Nephron progenitor cell (in vitro differentiated cells): Measurements from ENCODE around the gene CRAMP1.

Experiments
- DNase-seq: peaks from one replicate; pipeline ENCODE4 v3.0.0; 2021
- H3K27ac Mint-ChIP-seq: 2 replicates; pipeline ENCODE4 v1.8.0; 2021; ENCODE audit warnings: mild to moderate bottlenecking, moderate library complexity, mixed read lengths
- H3K27me3 Mint-ChIP-seq: 2 replicates; pipeline ENCODE4 v1.8.0; 2021; ENCODE audit warnings: mild to moderate bottlenecking, low read depth, mixed read lengths; ENCODE audit not compliant: poor library complexity
- H3K36me3 Mint-ChIP-seq: 2 replicates; pipeline ENCODE4 v1.8.0; 2021; ENCODE audit warnings: low read depth, mixed read lengths
- H3K4me1 Mint-ChIP-seq: 2 replicates; pipeline ENCODE4 v1.8.0; 2021; ENCODE audit warnings: mixed read lengths
- H3K4me3 Mint-ChIP-seq: 2 replicates; pipeline ENCODE4 v1.8.0; 2021; ENCODE audit warnings: mild to moderate bottlenecking, moderate library complexity, mixed read lengths
- H3K9me3 Mint-ChIP-seq: 2 replicates; pipeline ENCODE4 v1.8.0; 2021; ENCODE audit warnings: mild to moderate bottlenecking, moderate library complexity, mixed read lengths
- CTCF ChIP-seq: fragments of 200-600 bp; sonication (generic); IDR thresholded peaks from 2 replicates; pipeline ENCODE4 v1.5.0; 2021; ENCODE audit warnings: antibody characterized with exemption

CRAMP1 gene

GRCh38 chr16:1571012-1571671 is 41.0 kb upstream of the CRAMP1 start:
- H3K27ac Mint-ChIP-seq, result no peak overlapping the region
- peaks cover 28% of the 10 kb centered on the region for H3K36me3 Mint-ChIP-seq
- H3K9me3 Mint-ChIP-seq, result no peaks in the 10 kb centered on the region
- no peak for TF ChIP-seq CTCF
- H3K4me3 Mint-ChIP-seq, result no peak overlapping the region
- no peaks in the 10 kb centered on the region for H3K27me3 Mint-ChIP-seq
- H3K4me1 Mint-ChIP-seq, result no peaks in the 10 kb centered on the region
- DNase-seq, result no peak

GRCh38 chr16:1572673-1573072 is 39.5 kb upstream of the CRAMP1 start:
- no peaks in the 10 kb centered on the region for H3K9me3 Mint-ChIP-seq
- H3K36me3 Mint-ChIP-seq, result peaks cover 34% of the 10 kb centered on the region
- no peaks in the 10 kb centered on the region for H3K4me1 Mint-ChIP-seq
- H3K4me3 Mint-ChIP-seq, result no peak overlapping the region
- no peaks in the 10 kb centered on the region for H3K27me3 Mint-ChIP-seq
- no peak for TF ChIP-seq CTCF
- DNase-seq, result no peak
- no peak overlapping the region for H3K27ac Mint-ChIP-seq

GRCh38 chr16:1573301-1573700 is 38.9 kb upstream of the CRAMP1 start:
- no peak overlapping the region for H3K4me3 Mint-ChIP-seq
- H3K4me1 Mint-ChIP-seq, result no peaks in the 10 kb centered on the region
- peaks cover 38% of the 10 kb centered on the region for H3K36me3 Mint-ChIP-seq
- H3K27me3 Mint-ChIP-seq, result no peaks in the 10 kb centered on the region
- H3K9me3 Mint-ChIP-seq, result no peaks in the 10 kb centered on the region
- no peak overlapping the region for H3K27ac Mint-ChIP-seq
- TF ChIP-seq CTCF, result no peak
- no peak for DNase-seq

- DNase-seq, result no peak
- peaks cover 47% of the 10 kb centered on the region for H3K36me3 Mint-ChIP-seq
- H3K27me3 Mint-ChIP-seq, result no peaks in the 10 kb centered on the region
- no peak for TF ChIP-seq CTCF
- H3K27ac Mint-ChIP-seq, result peak overlapping the region; percentile 30
- H3K4me3 Mint-ChIP-seq, result no peak overlapping the region
- H3K9me3 Mint-ChIP-seq, result no peaks in the 10 kb centered on the region
- no peaks in the 10 kb centered on the region for H3K4me1 Mint-ChIP-seq
Measured at GRCh38 chr16:1575578-1575977, 36.6 kb upstream of the CRAMP1 start.

- peaks cover 5% of the 10 kb centered on the region for H3K4me1 Mint-ChIP-seq
- no peaks in the 10 kb centered on the region for H3K9me3 Mint-ChIP-seq
- H3K4me3 Mint-ChIP-seq, result no peak overlapping the region
- H3K27me3 Mint-ChIP-seq, result no peaks in the 10 kb centered on the region
- no peak for DNase-seq
- peaks cover 71% of the 10 kb centered on the region for H3K36me3 Mint-ChIP-seq
- H3K27ac Mint-ChIP-seq, result no peak overlapping the region
- no peak for TF ChIP-seq CTCF
Measured at GRCh38 chr16:1579214-1579613, 32.9 kb upstream of the CRAMP1 start.

- DNase-seq, result no peak
- Mint-ChIP-seq H3K36me3 (peaks cover 80% of the 10 kb centered on the region), H3K4me1 (peaks cover 5% of the 10 kb centered on the region), H3K4me3 (no peak overlapping the region), H3K9me3 (no peaks in the 10 kb centered on the region), H3K27ac (no peak overlapping the region), H3K27me3 (no peaks in the 10 kb centered on the region)
- no peak for TF ChIP-seq CTCF
Measured at GRCh38 chr16:1580256-1580655, 31.9 kb upstream of the CRAMP1 start.
